IPS-20b (cell line): ENCODE data around the gene CPA4.
"Not testable (repeated sequence)": the region's sequence is repeated elsewhere in the genome, so short reads cannot be mapped to it uniquely, and the experiment has no call there.

Experiments used
- H3K27ac ChIP-seq: one replicate; pipeline ENCODE4 v1.5.1; 2013; ENCODE audit warnings: low read length
- H3K27me3 ChIP-seq: 2 replicates; pipeline ENCODE4 v1.6.1; 2013; ENCODE audit warnings: mild to moderate bottlenecking, low read length, inconsistent platforms; ENCODE audit not compliant: insufficient read depth
- H3K36me3 ChIP-seq: 2 replicates; pipeline ENCODE4 v1.6.1; 2013; ENCODE audit warnings: low read depth, mild to moderate bottlenecking, inconsistent platforms, low read length, moderate library complexity; ENCODE audit not compliant: insufficient read depth
- H3K4me1 ChIP-seq: 2 replicates; pipeline ENCODE4 v1.6.1; 2013; ENCODE audit warnings: mild to moderate bottlenecking, control low read depth, inconsistent platforms, low read length, moderate library complexity; ENCODE audit not compliant: insufficient read depth
- H3K4me3 ChIP-seq: 2 replicates; pipeline ENCODE4 v1.5.1; 2013; ENCODE audit warnings: mild to moderate bottlenecking, low read length, inconsistent platforms
- H3K9ac ChIP-seq: 2 replicates; pipeline ENCODE4 v1.6.1; 2013; ENCODE audit warnings: low read depth, mild to moderate bottlenecking, inconsistent platforms, low read length, moderate library complexity
- H3K9me3 ChIP-seq: 2 replicates; pipeline ENCODE4 v1.6.1; 2013; ENCODE audit warnings: mild to moderate bottlenecking, low read depth, low read length, inconsistent platforms; ENCODE audit not compliant: insufficient read depth

CPA4 gene

DNA sequence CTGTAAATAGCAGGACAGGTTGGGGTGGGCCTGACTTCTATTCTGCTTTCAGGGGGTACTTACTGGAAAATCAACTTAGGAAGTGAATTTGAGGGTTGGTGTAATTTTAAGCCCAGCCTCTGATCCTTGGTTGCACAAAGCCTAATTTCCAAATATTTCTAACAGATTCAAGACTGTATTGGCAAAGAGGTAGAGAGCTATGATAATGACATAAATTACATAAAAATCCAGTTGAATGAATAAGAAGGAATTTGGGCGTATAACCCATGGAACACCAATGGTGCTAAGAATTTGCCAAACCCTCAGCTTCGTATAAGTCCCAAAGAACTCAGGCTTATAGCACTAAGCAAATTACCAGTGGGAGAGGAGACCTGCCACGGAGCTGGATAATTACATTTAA is 11.9 kb downstream of the CPA4 start:
- Histone ChIP-seq H3K9me3 (no peaks in the 10 kb centered on the region), H3K9ac (no peak overlapping the region), H3K4me3 (no peak overlapping the region), H3K27me3 (no peaks in the 10 kb centered on the region), H3K27ac (no peak overlapping the region), H3K4me1 (no peaks in the 10 kb centered on the region), H3K36me3 (no peaks in the 10 kb centered on the region)

DNA sequence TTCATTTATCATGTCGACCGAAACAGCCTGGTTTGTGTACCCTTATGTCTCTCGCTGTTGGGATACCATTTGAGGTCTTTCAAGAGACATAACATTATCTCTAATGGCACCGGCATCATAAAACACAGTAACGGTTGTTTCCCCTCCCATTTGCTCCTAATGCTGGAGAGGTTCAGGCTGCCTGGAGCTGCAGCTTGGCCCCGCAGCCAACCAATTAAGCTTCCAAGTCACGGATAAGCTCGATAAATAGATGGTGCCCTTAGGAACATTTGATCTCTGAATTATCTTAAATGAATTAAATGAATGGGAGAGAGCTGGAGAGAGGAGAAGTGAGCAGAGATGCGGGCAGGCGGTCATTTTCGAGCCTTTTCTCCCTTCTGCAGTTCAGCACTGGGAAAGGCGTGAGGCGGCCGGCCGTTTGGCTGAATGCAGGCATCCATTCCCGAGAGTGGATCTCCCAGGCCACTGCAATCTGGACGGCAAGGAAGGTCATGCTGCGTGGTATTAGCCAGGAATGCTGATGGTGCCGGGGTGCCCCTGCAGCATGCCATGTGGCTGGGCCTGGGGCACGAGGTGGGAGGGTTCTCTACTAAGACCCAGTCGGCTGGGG is 12.6 kb downstream of the CPA4 start:
- H3K27ac ChIP-seq = no peak overlapping the region
- H3K9ac ChIP-seq = no peak overlapping the region
- no peaks in the 10 kb centered on the region for H3K36me3 ChIP-seq
- no peaks in the 10 kb centered on the region for H3K9me3 ChIP-seq
- H3K27me3 ChIP-seq = no peaks in the 10 kb centered on the region
- H3K4me1 ChIP-seq = no peaks in the 10 kb centered on the region
- H3K4me3 ChIP-seq = no peak overlapping the region

DNA sequence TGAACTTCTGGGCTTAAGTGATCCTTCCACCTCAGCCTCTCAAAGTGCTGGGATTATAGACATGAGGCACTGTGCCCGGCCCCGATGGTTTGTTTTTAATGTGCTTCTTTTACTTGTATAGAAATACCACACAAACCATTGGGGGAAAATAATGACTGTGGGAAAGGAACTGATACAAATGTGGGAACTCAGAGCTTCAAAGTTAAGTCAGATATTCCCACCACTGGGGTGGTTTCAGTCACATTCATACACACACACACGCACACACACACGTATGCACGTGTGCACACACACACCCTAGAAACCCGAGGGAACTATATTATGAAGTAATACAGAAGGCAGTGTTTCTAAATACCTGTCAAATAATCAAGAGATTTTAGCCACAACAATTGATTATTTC is 17.0 kb downstream of the CPA4 start:
- no peaks in the 10 kb centered on the region for H3K27me3 ChIP-seq

DNA sequence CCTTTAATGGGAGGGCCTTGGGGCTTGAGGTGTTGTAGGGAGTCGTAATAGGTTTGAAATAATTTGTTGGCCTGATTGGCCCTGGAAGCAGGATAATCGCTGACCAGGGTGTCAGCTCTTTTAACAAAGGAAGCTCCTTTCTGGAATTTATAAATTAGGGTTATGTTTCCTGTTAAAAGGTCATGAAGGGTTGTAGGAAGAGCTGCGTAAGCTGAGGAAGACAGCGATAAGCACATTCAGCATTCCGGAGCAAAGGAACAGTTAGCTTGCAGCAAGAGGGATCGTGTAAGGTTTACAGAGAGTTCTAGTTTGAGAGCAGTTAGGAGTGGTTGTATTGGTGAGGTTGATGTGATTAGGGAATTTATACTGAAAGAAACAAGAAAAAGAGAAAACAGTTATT is 21.3 kb downstream of the CPA4 start:
- Histone ChIP-seq H3K9ac (no peak overlapping the region), H3K36me3 (no peaks in the 10 kb centered on the region), H3K27ac (no peak overlapping the region), H3K9me3 (no peaks in the 10 kb centered on the region), H3K4me3 (no peak overlapping the region), H3K4me1 (no peaks in the 10 kb centered on the region), H3K27me3 (no peaks in the 10 kb centered on the region)

More for the DNA sequence above, 17.0 kb downstream of the CPA4 start:
- no peaks in the 10 kb centered on the region for H3K9me3 ChIP-seq
- H3K4me3 ChIP-seq = no peak overlapping the region
- no peak overlapping the region for H3K27ac ChIP-seq
- no peaks in the 10 kb centered on the region for H3K4me1 ChIP-seq
- no peaks in the 10 kb centered on the region for H3K36me3 ChIP-seq
- H3K9ac ChIP-seq = no peak overlapping the region

DNA sequence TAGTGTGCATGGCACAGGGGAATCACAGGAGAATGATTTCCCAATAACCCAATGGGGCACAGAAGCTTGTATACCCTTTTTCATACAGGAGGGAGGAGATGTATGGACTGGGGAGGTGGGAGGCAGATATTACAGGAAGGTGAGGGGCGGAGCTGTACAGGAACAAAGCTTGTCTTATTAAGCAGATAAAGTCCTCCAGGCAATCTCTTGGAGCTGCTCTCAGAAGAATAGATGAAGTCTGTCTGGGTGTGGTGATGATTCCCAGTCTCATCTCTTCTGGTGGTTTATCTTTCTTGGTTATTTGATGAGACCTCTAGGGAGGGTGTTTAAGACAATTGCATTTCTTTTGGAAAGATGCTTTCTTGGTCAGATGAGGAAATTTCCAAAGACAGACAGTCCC is 26.6 kb downstream of the CPA4 start:
- Histone ChIP-seq H3K27me3 (no peaks in the 10 kb centered on the region), H3K27ac (no peak overlapping the region), H3K9me3 (no peaks in the 10 kb centered on the region), H3K4me1 (no peaks in the 10 kb centered on the region), H3K4me3 (no peak overlapping the region), H3K36me3 (no peaks in the 10 kb centered on the region), H3K9ac (no peak overlapping the region)

DNA sequence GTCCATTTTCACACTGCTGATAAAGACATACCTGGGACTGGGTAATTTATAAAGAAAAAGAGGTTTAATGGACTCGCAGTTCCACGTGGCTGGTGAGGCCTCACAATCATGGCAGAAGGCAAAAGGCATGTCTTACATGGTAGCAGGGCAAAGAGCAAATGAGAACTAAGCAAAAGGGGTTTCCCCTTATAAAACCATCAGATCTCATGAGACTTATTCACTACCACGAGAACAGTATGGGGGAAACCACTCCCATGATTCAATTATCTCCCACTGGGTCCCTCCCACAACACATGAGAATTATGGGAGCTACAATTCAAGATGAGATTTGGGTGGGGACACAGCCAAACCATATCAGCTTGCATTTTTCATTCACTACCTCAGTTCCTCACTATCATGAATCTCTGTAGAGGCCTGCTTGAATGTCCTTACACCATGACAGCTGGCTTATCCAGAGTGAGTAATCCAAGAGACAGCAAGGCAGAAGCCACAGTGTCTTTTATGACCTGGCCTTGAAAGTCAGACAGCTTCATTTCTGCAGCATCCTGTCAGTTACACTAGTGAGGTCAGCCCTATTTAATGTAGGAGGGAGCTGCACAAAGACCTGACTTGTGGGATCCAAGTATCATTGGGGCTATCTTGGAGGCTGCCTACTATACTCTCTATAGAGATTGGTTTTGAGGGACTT is 28.7 kb downstream of the CPA4 start:
- H3K4me3 ChIP-seq, H3K27me3 ChIP-seq, H3K36me3 ChIP-seq: not testable (repeated sequence)

DNA sequence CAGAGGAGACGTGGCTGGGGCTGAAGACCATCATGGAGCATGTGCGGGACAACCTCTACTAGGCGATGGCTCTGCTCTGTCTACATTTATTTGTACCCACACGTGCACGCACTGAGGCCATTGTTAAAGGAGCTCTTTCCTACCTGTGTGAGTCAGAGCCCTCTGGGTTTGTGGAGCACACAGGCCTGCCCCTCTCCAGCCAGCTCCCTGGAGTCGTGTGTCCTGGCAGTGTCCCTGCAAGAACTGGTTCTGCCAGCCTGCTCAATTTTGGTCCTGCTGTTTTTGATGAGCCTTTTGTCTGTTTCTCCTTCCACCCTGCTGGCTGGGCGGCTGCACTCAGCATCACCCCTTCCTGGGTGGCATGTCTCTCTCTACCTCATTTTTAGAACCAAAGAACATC is 29.7 kb downstream of the CPA4 start:
- Histone ChIP-seq H3K9me3 (no peaks in the 10 kb centered on the region), H3K4me1 (no peaks in the 10 kb centered on the region), H3K27ac (no peak overlapping the region), H3K27me3 (no peaks in the 10 kb centered on the region), H3K4me3 (no peak overlapping the region), H3K36me3 (no peaks in the 10 kb centered on the region), H3K9ac (no peak overlapping the region)

More for the DNA sequence above, 28.7 kb downstream of the CPA4 start:
- not testable (repeated sequence) for H3K9me3 ChIP-seq, H3K4me1 ChIP-seq, H3K27ac ChIP-seq, H3K9ac ChIP-seq

DNA sequence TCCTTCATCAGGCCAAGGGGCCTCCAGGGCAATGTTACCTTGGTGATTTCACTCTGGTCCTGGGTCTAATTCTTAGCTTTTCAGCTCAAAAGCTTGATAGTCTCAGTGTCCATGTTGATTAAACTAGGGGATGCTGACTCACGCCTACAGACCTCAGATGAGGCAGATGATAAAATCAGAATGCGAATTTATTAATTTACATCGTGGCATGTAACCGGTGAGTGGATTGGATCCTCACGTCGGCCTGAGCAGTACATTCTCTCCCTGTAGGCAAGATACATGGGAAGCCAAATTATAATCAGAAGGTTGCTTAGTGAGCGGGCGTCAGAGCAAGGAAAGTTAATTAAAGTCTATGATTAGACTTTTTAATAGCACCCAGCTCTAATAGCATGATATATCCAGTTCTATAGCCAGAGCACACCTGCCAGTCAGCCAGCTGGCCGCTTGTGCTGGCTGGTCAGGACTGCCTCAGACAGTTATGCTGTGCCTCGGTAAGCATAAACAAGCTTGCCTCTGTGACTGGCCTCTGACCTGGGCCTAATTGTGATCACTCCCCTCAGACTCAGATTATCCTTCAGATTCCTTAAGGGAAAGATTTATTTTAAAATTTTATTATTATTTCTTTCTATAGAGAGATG is 31.5 kb downstream of the CPA4 start:
- Histone ChIP-seq H3K27ac (no peak overlapping the region), H3K9ac (no peak overlapping the region), H3K4me3 (no peak overlapping the region), H3K27me3 (no peaks in the 10 kb centered on the region), H3K4me1 (no peaks in the 10 kb centered on the region), H3K36me3 (no peaks in the 10 kb centered on the region), H3K9me3 (no peaks in the 10 kb centered on the region)

DNA sequence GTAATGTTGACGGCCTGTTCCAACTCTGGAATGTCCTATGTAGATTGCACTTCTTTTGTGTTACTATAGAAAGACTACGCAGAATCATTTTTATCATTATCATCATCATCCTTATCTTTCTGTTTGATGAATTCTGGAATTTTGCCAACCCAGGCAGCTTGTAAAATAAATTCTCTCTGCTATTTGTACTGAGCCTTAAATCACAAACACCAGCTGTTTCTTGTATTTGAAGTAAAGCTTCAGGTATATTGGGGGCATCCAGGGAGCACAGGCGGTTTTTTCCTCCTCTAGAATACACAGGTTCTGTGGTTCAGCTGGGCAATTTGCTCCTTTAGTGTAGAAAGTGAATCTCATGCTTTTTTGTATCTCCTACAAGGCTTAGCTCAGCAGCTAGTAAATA is 36.7 kb downstream of the CPA4 start:
- no peak overlapping the region for H3K9ac ChIP-seq
- H3K4me1 ChIP-seq = no peaks in the 10 kb centered on the region
- no peaks in the 10 kb centered on the region for H3K9me3 ChIP-seq
- H3K36me3 ChIP-seq = no peaks in the 10 kb centered on the region
- no peak overlapping the region for H3K4me3 ChIP-seq
- H3K27ac ChIP-seq = no peak overlapping the region
- no peaks in the 10 kb centered on the region for H3K27me3 ChIP-seq

DNA sequence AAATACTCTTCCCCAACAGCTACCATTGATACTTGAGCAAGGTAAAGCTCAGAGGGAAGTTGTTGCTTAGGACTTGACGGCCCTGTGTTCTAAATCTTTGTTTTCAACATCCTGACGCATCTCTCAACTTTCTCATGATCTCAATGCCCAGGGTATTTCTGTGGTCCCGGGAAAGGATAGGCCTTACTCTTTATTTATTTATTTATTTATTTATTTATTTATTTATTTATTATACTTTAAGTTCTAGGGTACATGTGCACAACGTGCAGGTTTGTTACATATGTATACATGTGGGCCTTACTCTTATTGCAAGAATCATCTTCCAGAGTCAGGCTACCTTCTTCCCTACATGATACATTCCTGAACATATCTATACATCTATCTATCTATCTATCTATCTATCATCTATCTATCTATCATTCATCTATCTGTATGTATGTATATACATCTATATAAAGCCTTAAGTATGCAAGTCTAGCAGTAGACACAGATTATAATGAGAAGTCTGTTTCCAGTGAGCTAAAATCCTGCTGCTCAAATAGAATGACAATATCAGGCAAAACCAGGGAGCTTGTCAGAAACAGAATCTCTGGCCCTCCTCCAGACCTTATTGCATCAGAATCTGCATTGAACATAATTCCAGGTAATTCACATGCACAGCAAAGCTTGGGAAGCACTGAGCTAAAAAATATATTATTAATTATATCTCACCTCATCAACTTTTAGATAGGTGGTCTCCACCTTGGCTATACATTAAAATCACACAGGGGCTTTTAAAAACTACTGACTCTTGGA is 39.5 kb downstream of the CPA4 start:
- Histone ChIP-seq H3K9ac (no peak overlapping the region), H3K36me3 (no peaks in the 10 kb centered on the region), H3K4me3 (no peak overlapping the region), H3K4me1 (no peaks in the 10 kb centered on the region), H3K9me3 (no peaks in the 10 kb centered on the region), H3K27ac (no peak overlapping the region), H3K27me3 (no peaks in the 10 kb centered on the region)

DNA sequence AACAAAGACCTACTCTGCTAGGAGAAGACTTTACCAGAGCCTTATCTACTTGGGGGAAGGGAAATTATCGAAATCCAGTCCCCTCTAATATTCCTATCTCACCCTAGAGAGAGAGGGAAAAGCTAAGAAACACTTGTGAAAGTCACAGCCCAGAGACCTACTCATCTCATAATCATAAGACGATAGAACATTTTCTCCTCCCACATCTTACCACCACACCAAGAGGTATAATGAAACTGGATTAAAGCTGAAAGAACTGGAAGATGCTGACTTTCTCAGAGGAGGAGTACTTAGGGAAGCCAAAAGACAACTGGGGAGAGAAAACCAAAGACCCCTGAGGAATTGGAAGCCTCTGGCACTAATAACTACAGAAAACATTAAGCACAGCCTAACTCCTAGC is 40.9 kb downstream of the CPA4 start:
- no peaks in the 10 kb centered on the region for H3K27me3 ChIP-seq
- H3K4me1 ChIP-seq = peaks cover 9% of the 10 kb centered on the region; the same call in 1 of the 2 replicates
- no peak overlapping the region for H3K4me3 ChIP-seq
- H3K9me3 ChIP-seq = no peaks in the 10 kb centered on the region
- no peak overlapping the region for H3K27ac ChIP-seq
- H3K36me3 ChIP-seq = no peaks in the 10 kb centered on the region
- no peak overlapping the region for H3K9ac ChIP-seq
